ENCODE data around the gene NFIX.

DNA sequence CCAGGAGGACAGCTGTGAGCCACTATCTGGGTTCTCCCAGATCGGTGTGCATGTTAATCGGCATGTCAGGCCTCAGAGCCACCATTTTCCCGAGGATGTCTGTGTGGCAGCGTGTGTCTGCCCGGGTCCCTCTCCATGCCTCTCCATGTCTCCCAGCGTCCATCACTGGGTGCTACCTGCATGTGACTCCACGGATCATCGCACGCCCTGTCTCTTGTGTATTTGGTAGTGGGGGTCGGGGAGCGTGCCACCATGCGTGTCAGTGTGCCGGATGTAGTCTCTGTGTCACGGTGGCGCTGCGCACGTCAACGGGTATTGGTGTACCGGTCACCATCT lies 5.9 kb downstream of the NFIX start:
- TF ChIP-seq, protein P1, sequence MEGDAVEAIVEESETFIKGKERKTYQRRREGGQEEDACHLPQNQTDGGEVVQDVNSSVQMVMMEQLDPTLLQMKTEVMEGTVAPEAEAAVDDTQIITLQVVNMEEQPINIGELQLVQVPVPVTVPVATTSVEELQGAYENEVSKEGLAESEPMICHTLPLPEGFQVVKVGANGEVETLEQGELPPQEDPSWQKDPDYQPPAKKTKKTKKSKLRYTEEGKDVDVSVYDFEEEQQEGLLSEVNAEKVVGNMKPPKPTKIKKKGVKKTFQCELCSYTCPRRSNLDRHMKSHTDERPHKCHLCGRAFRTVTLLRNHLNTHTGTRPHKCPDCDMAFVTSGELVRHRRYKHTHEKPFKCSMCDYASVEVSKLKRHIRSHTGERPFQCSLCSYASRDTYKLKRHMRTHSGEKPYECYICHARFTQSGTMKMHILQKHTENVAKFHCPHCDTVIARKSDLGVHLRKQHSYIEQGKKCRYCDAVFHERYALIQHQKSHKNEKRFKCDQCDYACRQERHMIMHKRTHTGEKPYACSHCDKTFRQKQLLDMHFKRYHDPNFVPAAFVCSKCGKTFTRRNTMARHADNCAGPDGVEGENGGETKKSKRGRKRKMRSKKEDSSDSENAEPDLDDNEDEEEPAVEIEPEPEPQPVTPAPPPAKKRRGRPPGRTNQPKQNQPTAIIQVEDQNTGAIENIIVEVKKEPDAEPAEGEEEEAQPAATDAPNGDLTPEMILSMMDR (IDR thresholded peaks at IDR 0.05), result no peak
- no peak for TF ChIP-seq EP300 (IDR thresholded peaks at IDR 0.05)
